Measurements from ENCODE around the gene SMU1. TPM values are rescaled to one million over a fixed set of nuclear protein-coding genes. Genes with fewer than 3 reads are reported as not detected.
A peak's percentile ranks its signal among the peaks of the same experiment; 100 is the strongest.
"Not testable (repeated sequence)": the region's sequence is repeated elsewhere in the genome, so short reads cannot be mapped to it uniquely, and the experiment has no call there.

Gene SMU1
- total and polyA plus RNA-seq, 9 donors: 14.1 to 24.6 (median 17.5) TPM

GRCh38 chr9:33097192-33097591 lies 20.7 kb upstream of the SMU1 start:
- H3K9me3 ChIP-seq (replicated peaks; ENCODE audit: control insufficient read depth, low read depth, low read length): no peaks in the 10 kb centered on the region
- WGBS (ENCODE audit: insufficient coverage): no CpG with 5 or more reads among the region's 3 CpGs
- H3K4me3 ChIP-seq (ENCODE audit: low read length): no peak overlapping the region

GRCh38 chr9:33092634-33093033 lies 16.2 kb upstream of the SMU1 start:
- H3K9me3 ChIP-seq (replicated peaks; ENCODE audit: control insufficient read depth, low read depth, low read length): no peaks in the 10 kb centered on the region

More at GRCh38 chr9:33097192-33097591, 20.7 kb upstream of the SMU1 start:
- DNase-seq: no peak
- Histone ChIP-seq H3K27ac (ENCODE audit: low read length) (no peak overlapping the region), H3K27me3 (ENCODE audit: control insufficient read depth, insufficient read depth, low read length) (no peaks in the 10 kb centered on the region), H3K36me3 (ENCODE audit: control insufficient read depth, insufficient read depth, low read length) (no peaks in the 10 kb centered on the region), H3K4me1 (ENCODE audit: control insufficient read depth, insufficient read depth, low read length) (peaks cover 7% of the 10 kb centered on the region)

GRCh38 chr9:33085672-33086071 lies 9.2 kb upstream of the SMU1 start:
- H3K27me3 ChIP-seq (ENCODE audit: control insufficient read depth, insufficient read depth, low read length); H3K27ac ChIP-seq (ENCODE audit: low read length); DNase-seq; H3K36me3 ChIP-seq (ENCODE audit: control insufficient read depth, insufficient read depth, low read length); H3K4me3 ChIP-seq (ENCODE audit: low read length); H3K4me1 ChIP-seq (ENCODE audit: control insufficient read depth, insufficient read depth, low read length); H3K9me3 ChIP-seq (replicated peaks; ENCODE audit: control insufficient read depth, low read depth, low read length): not testable (repeated sequence)
- 43% methylated on average over 1 of the region's 9 CpGs for WGBS (ENCODE audit: insufficient coverage)

More at GRCh38 chr9:33092634-33093033, 16.2 kb upstream of the SMU1 start:
- H3K4me3 ChIP-seq (ENCODE audit: low read length): no peak overlapping the region
- no peaks in the 10 kb centered on the region for H3K27me3 ChIP-seq (ENCODE audit: control insufficient read depth, insufficient read depth, low read length)
- no peaks in the 10 kb centered on the region for H3K4me1 ChIP-seq (ENCODE audit: control insufficient read depth, insufficient read depth, low read length)
- H3K36me3 ChIP-seq (ENCODE audit: control insufficient read depth, insufficient read depth, low read length): no peaks in the 10 kb centered on the region
- H3K27ac ChIP-seq (ENCODE audit: low read length): no peak overlapping the region
- no peak for DNase-seq
- no CpG with 5 or more reads among the region's 5 CpGs for WGBS (ENCODE audit: insufficient coverage)

GRCh38 chr9:33082538-33083326 lies 6.3 kb upstream of the SMU1 start:
- H3K27me3 ChIP-seq (ENCODE audit: control insufficient read depth, insufficient read depth, low read length): no peaks in the 10 kb centered on the region
- no peak overlapping the region for H3K27ac ChIP-seq (ENCODE audit: low read length)
- no peak for DNase-seq
- no peaks in the 10 kb centered on the region for H3K9me3 ChIP-seq (replicated peaks; ENCODE audit: control insufficient read depth, low read depth, low read length)
- H3K36me3 ChIP-seq (ENCODE audit: control insufficient read depth, insufficient read depth, low read length): no peaks in the 10 kb centered on the region
- WGBS (ENCODE audit: insufficient coverage): 59% methylated on average over 2 of the region's 8 CpGs
- H3K4me3 ChIP-seq (ENCODE audit: low read length): no peak overlapping the region
- H3K4me1 ChIP-seq (ENCODE audit: control insufficient read depth, insufficient read depth, low read length): peaks cover 6% of the 10 kb centered on the region

GRCh38 chr9:33082128-33082527 lies 5.7 kb upstream of the SMU1 start:
- 70% methylated on average over 4 of the region's 5 CpGs for WGBS (ENCODE audit: insufficient coverage)
- H3K36me3 ChIP-seq (ENCODE audit: control insufficient read depth, insufficient read depth, low read length): no peaks in the 10 kb centered on the region
- H3K9me3 ChIP-seq (replicated peaks; ENCODE audit: control insufficient read depth, low read depth, low read length): no peaks in the 10 kb centered on the region
- H3K27me3 ChIP-seq (ENCODE audit: control insufficient read depth, insufficient read depth, low read length): no peaks in the 10 kb centered on the region
- no peak for DNase-seq
- H3K27ac ChIP-seq (ENCODE audit: low read length): no peak overlapping the region
- H3K4me3 ChIP-seq (ENCODE audit: low read length): no peak overlapping the region
- peaks cover 6% of the 10 kb centered on the region for H3K4me1 ChIP-seq (ENCODE audit: control insufficient read depth, insufficient read depth, low read length)

- no peaks in the 10 kb centered on the region for H3K9me3 ChIP-seq (replicated peaks; ENCODE audit: control insufficient read depth, low read depth, low read length)
- DNase-seq: peak; percentile 94
- no peaks in the 10 kb centered on the region for H3K36me3 ChIP-seq (ENCODE audit: control insufficient read depth, insufficient read depth, low read length)
- H3K27me3 ChIP-seq (ENCODE audit: control insufficient read depth, insufficient read depth, low read length): no peaks in the 10 kb centered on the region
- H3K4me3 ChIP-seq (ENCODE audit: low read length): no peak overlapping the region
- 0% methylated on average over 2 of the region's 9 CpGs for WGBS (ENCODE audit: insufficient coverage)
- H3K27ac ChIP-seq (ENCODE audit: low read length): peak overlapping the region; percentile 26
- peaks cover 6% of the 10 kb centered on the region for H3K4me1 ChIP-seq (ENCODE audit: control insufficient read depth, insufficient read depth, low read length)
Measured at GRCh38 chr9:33081128-33081851, 4.8 kb upstream of the SMU1 start.

- Histone ChIP-seq H3K27ac (ENCODE audit: low read length) (no peak overlapping the region), H3K36me3 (ENCODE audit: control insufficient read depth, insufficient read depth, low read length) (no peaks in the 10 kb centered on the region), H3K27me3 (ENCODE audit: control insufficient read depth, insufficient read depth, low read length) (no peaks in the 10 kb centered on the region), H3K9me3 (replicated peaks; ENCODE audit: control insufficient read depth, low read depth, low read length) (no peaks in the 10 kb centered on the region), H3K4me3 (ENCODE audit: low read length) (no peak overlapping the region), H3K4me1 (ENCODE audit: control insufficient read depth, insufficient read depth, low read length) (peaks cover 9% of the 10 kb centered on the region)
- 100% methylated on average over 1 of the region's 6 CpGs for WGBS (ENCODE audit: insufficient coverage)
- DNase-seq: no peak
Measured at GRCh38 chr9:33080534-33080933, 4.1 kb upstream of the SMU1 start.

GRCh38 chr9:33068991-33069390 lies 7.5 kb downstream of the SMU1 start:
- no CpG with 5 or more reads among the region's 1 CpG for WGBS (ENCODE audit: insufficient coverage)
- no peak overlapping the region for H3K27ac ChIP-seq (ENCODE audit: low read length)
- peaks cover 48% of the 10 kb centered on the region for H3K36me3 ChIP-seq (ENCODE audit: control insufficient read depth, insufficient read depth, low read length)

GRCh38 chr9:33065157-33066076 lies 11.1 kb downstream of the SMU1 start:
- 80% methylated on average over 1 of the region's 5 CpGs for whole genome bisulfite sequencing (ENCODE audit: insufficient coverage)
- no peaks in the 10 kb centered on the region for H3K27me3 ChIP-seq (ENCODE audit: control insufficient read depth, insufficient read depth, low read length)
- H3K27ac ChIP-seq (ENCODE audit: low read length): no peak overlapping the region
- DNase-seq: peak; percentile 62
- H3K9me3 ChIP-seq (replicated peaks; ENCODE audit: control insufficient read depth, low read depth, low read length): no peaks in the 10 kb centered on the region
- H3K36me3 ChIP-seq (ENCODE audit: control insufficient read depth, insufficient read depth, low read length): peaks cover 57% of the 10 kb centered on the region
- no peaks in the 10 kb centered on the region for H3K4me1 ChIP-seq (ENCODE audit: control insufficient read depth, insufficient read depth, low read length)
- no peak overlapping the region for H3K4me3 ChIP-seq (ENCODE audit: low read length)

More at GRCh38 chr9:33068991-33069390, 7.5 kb downstream of the SMU1 start:
- no peak overlapping the region for H3K4me3 ChIP-seq (ENCODE audit: low read length)
- no peaks in the 10 kb centered on the region for H3K9me3 ChIP-seq (replicated peaks; ENCODE audit: control insufficient read depth, low read depth, low read length)
- DNase-seq: no peak
- no peaks in the 10 kb centered on the region for H3K27me3 ChIP-seq (ENCODE audit: control insufficient read depth, insufficient read depth, low read length)
- H3K4me1 ChIP-seq (ENCODE audit: control insufficient read depth, insufficient read depth, low read length): no peaks in the 10 kb centered on the region

All from muscle of leg (tissue), 11 donors.